Hepatocyte (in vitro differentiated cells): ENCODE results near the gene CFAP99.

Experiments used
- CTCF ChIP-seq: fragments of 200-600 bp; sonication (generic); IDR thresholded peaks from 2 replicates; pipeline ENCODE4 v1.5.1; 2016; ENCODE audit warnings: antibody characterized with exemption, mild to moderate bottlenecking; ENCODE audit not compliant: poor library complexity
- EZH2 ChIP-seq: fragments of 200-600 bp; sonication (generic); IDR thresholded peaks from 2 replicates; pipeline ENCODE4 v1.6.1; 2016; ENCODE audit warnings: antibody characterized with exemption, mild to moderate bottlenecking, borderline replicate concordance

GRCh38 chr4:2468456-2469191 is 49.9 kb downstream of the CFAP99 start, which contains the start of gene RNF4:
- TF ChIP-seq CTCF (no peak), EZH2 (no peak)
